SJCRH30 (cell line): ENCODE results near the gene AIMP1. TPM values are rescaled to one million over a fixed set of nuclear protein-coding genes. Genes with fewer than 3 reads are reported as not detected.
"Not testable (repeated sequence)": the region's sequence is repeated elsewhere in the genome, so short reads cannot be mapped to it uniquely, and the experiment has no call there.

Experiments used
- DNase-seq, 2 experiments: peaks; one replicate each; pipeline ENCODE4 v3.0.0-alpha.2; 2015 to 2020
- H3K27ac ChIP-seq: fragments of 250-450 bp; sonication (Bioruptor Pico); 2 replicates; pipeline ENCODE4 v1.5.1; 2020; ENCODE audit warnings: mild to moderate bottlenecking, moderate library complexity
- H3K27me3 ChIP-seq: fragments of 250-450 bp; sonication (Bioruptor Pico); 2 replicates; pipeline ENCODE4 v1.5.1; 2020; ENCODE audit warnings: mild to moderate bottlenecking, moderate library complexity
- H3K36me3 ChIP-seq: fragments of 250-450 bp; sonication (Bioruptor Pico); 2 replicates; pipeline ENCODE4 v1.5.1; 2020; ENCODE audit warnings: mild to moderate bottlenecking, moderate library complexity
- H3K4me1 ChIP-seq: fragments of 250-450 bp; sonication (Bioruptor Pico); 2 replicates; pipeline ENCODE4 v1.5.1; 2020; ENCODE audit warnings: mild to moderate bottlenecking, moderate library complexity
- H3K4me3 ChIP-seq: fragments of 250-450 bp; sonication (Bioruptor Pico); 2 replicates; pipeline ENCODE4 v1.5.1; 2020; ENCODE audit warnings: mild to moderate bottlenecking, moderate library complexity
- H3K9me3 ChIP-seq: fragments of 250-450 bp; sonication (Bioruptor Pico); replicated peaks from 2 replicates; pipeline ENCODE4 v1.5.1; 2020; ENCODE audit warnings: mild to moderate bottlenecking, moderate library complexity
- total RNA-seq: library from RNA; depleted of rRNA; stranded (reverse); fragments of >200 nt; shearing (Covaris generic); gene quantifications from 2 replicates; pipeline ENCODE4 v1.2.3, GENCODE V29; 2014; rRNA removed

The AIMP1 gene
- total RNA-seq, 1 experiment from 2014 or later = 35.4 TPM

DNA sequence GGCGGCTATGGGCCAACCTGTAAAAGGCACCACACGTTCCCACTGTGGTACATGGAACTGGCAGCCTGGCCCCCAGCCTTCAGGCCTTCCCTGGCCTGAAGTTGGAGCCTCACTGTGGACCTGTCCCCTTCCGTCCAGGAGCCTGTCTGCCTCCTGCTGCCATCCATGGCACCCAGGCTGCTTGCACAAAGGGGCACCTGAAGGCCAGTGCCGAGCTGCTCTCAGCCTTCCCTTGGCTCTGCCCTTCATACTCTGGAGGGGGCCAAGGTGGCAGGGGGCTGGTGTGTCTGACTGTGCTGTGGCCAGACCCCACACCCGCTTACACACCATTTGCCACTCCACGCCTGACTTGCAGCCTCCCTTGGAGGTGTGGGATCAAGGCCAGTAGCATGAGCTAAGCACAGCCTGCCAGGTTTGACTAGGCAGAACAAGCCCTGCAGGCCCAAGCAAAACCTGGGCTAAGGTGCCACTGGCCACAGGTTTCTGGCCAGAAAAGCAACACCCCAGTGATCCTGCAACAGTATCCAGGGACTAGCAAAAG lies 69.6 kb downstream of the AIMP1 start:
- no peak for DNase-seq
- Histone ChIP-seq H3K9me3 (no peaks in the 10 kb centered on the region), H3K4me1 (no peaks in the 10 kb centered on the region), H3K27me3 (no peaks in the 10 kb centered on the region), H3K27ac (no peak overlapping the region), H3K4me3 (no peak overlapping the region), H3K36me3 (no peaks in the 10 kb centered on the region)

GRCh38 chr4:106395582-106395981 lies 79.2 kb downstream of the AIMP1 start:
- Histone ChIP-seq H3K4me3 (no peak overlapping the region), H3K27me3 (no peaks in the 10 kb centered on the region), H3K4me1 (no peaks in the 10 kb centered on the region), H3K27ac (no peak overlapping the region), H3K36me3 (no peaks in the 10 kb centered on the region), H3K9me3 (peaks cover 4% of the 10 kb centered on the region; the same call in 1 of the 2 replicates)
- DNase-seq = no peak

GRCh38 chr4:106398898-106399297 lies 82.5 kb downstream of the AIMP1 start:
- not testable (repeated sequence) for H3K36me3 ChIP-seq, H3K27me3 ChIP-seq, H3K27ac ChIP-seq, H3K4me1 ChIP-seq, H3K4me3 ChIP-seq, H3K9me3 ChIP-seq, DNase-seq

Other genes with a start within 250 kb of the AIMP1 start
- gene TBCK, start 341 bp upstream of the AIMP1 start, total RNA-seq = 20.3 and 26.5 TPM in 2 replicates
- not detected in 2 replicates for gene GIMD1, start 52.2 kb downstream of the AIMP1 start, total RNA-seq